NCI-H1105 treated with DMSO at 0.1 percent for 48 hours (cell line): ENCODE data around the gene DCLRE1C.
"Not testable (repeated sequence)": the region's sequence is repeated elsewhere in the genome, so short reads cannot be mapped to it uniquely, and the experiment has no call there.

Experiments used
- DNase-seq: peaks from one replicate; lab custom pipeline; 2025; lab: John Stamatoyannopoulos, UW

DCLRE1C gene

GRCh38 chr10:14954001-14954770, at the start of gene DCLRE1C:
DCLRE1C (minus strand) TSS chr10:14954096; CDS start chr10:14954010, 86 bp downstream.
- DNase-seq, result peak; percentile 88

GRCh38 chr10:14995964-14996565, 42.2 kb upstream of the DCLRE1C start:
- DNase-seq, result no peak

GRCh38 chr10:14993500-14994455, 39.9 kb upstream of the DCLRE1C start:
- DNase-seq, result not testable (repeated sequence)

GRCh38 chr10:14992336-14992735, 38.4 kb upstream of the DCLRE1C start:
- DNase-seq, result not testable (repeated sequence)

GRCh38 chr10:14991035-14991749, 37.3 kb upstream of the DCLRE1C start:
- not testable (repeated sequence) for DNase-seq

- not testable (repeated sequence) for DNase-seq
Measured at GRCh38 chr10:14989552-14989951, 35.7 kb upstream of the DCLRE1C start.

- DNase-seq, result no peak
Measured at GRCh38 chr10:14982744-14983143, 28.8 kb upstream of the DCLRE1C start.

- DNase-seq, result no peak
Measured at GRCh38 chr10:14975672-14976273, 21.9 kb upstream of the DCLRE1C start.

GRCh38 chr10:14974153-14974998, 20.5 kb upstream of the DCLRE1C start:
- DNase-seq, result not testable (repeated sequence)

- DNase-seq, result peak; percentile 1
Measured at GRCh38 chr10:14971867-14972448, 18.1 kb upstream of the DCLRE1C start.

- no peak for DNase-seq
Measured at GRCh38 chr10:14967897-14968296, 14.0 kb upstream of the DCLRE1C start.

GRCh38 chr10:14959221-14960057, 5.5 kb upstream of the DCLRE1C start, which contains the start of gene MEIG1:
MEIG1 (plus strand) TSS chr10:14959388; CDS start chr10:14966469, 7,081 bp downstream.
- DNase-seq, result peak; percentile 79

GRCh38 chr10:14958872-14959220, 5.0 kb upstream of the DCLRE1C start:
- no peak for DNase-seq

- DNase-seq, result no peak
Measured at GRCh38 chr10:14954934-14955333, 1.0 kb upstream of the DCLRE1C start.

- peak; percentile 25 for DNase-seq
Measured at GRCh38 chr10:14953424-14954000, 384 bp downstream of the DCLRE1C start.

- no peak for DNase-seq
Measured at GRCh38 chr10:14952851-14953423, 959 bp downstream of the DCLRE1C start.

- no peak for DNase-seq
Measured at GRCh38 chr10:14949291-14949690, 4.6 kb downstream of the DCLRE1C start.

GRCh38 chr10:14947268-14947667, 6.6 kb downstream of the DCLRE1C start:
- no peak for DNase-seq
